H1 (cell line): ENCODE measurements around the gene DPY19L2.
"Not testable (repeated sequence)": the region's sequence is repeated elsewhere in the genome, so short reads cannot be mapped to it uniquely, and the experiment has no call there.

Source experiments
- ATF3 ChIP-seq: IDR thresholded peaks from 2 replicates; pipeline ENCODE4 v1.6.1; 2011; ENCODE audit warnings: low read depth, mild to moderate bottlenecking, low read length; ENCODE audit not compliant: insufficient read depth
- EZH2 ChIP-seq: fragments of 200-600 bp; sonication (generic); IDR thresholded peaks from 2 replicates; pipeline ENCODE4 v1.7.1; 2012; ENCODE audit warnings: low read depth, mild to moderate bottlenecking, moderate library complexity, low read length, inconsistent platforms; ENCODE audit not compliant: severe bottlenecking
- HDAC6 ChIP-seq: IDR thresholded peaks from one replicate; pipeline ENCODE4 v1.7.1; 2012; ENCODE audit warnings: low read depth, mild to moderate bottlenecking, inconsistent platforms, low read length, moderate library complexity
- POLR2A ChIP-seq, 2 experiments: IDR thresholded peaks; 1 replicate in 1 of 2; 2 replicates in 1 of 2; pipeline ENCODE4 v1.6.1; 2011; ENCODE audit warnings: low read depth in 2 of 2, low read length in 2 of 2, mild to moderate bottlenecking in 2 of 2; ENCODE audit errors: control extremely low read depth in 1 of 2
- POLR2AphosphoS5 ChIP-seq: IDR thresholded peaks from 2 replicates; pipeline ENCODE4 v1.6.1; 2011; ENCODE audit warnings: low read depth, low read length
- SIN3A ChIP-seq, 2 experiments: IDR thresholded peaks in 1 of 2; conservative IDR thresholded peaks in 1 of 2; 2 replicates each; pipeline ENCODE4 v1.6.1; 2011 to 2012; ENCODE audit warnings: low read length in 2 of 2, improper control_type of control experiment in 1 of 2, low read depth in 1 of 2, mild to moderate bottlenecking in 1 of 2
- YY1 ChIP-seq: IDR thresholded peaks from 2 replicates; pipeline ENCODE4 v1.6.1; 2011; ENCODE audit warnings: low read depth, mild to moderate bottlenecking, low read length
- TF ChIP-seq, protein P1 (sequence below), 3 experiments: IDR thresholded peaks; 1 replicate in 2 of 3; 2 replicates in 1 of 3; pipeline versions ENCODE4 v1.5.1 to v1.6.1; 2011; ENCODE audit warnings: low read length in 3 of 3, mild to moderate bottlenecking in 3 of 3, inconsistent platforms in 2 of 3, low read depth in 1 of 3, moderate library complexity in 1 of 3; ENCODE audit not compliant: insufficient read depth in 1 of 3; ENCODE audit errors: control extremely low read depth in 1 of 3

GRCh38 chr12:63551397-63551796 is 116.9 kb downstream of the DPY19L2 start:
- not testable (repeated sequence) for TF ChIP-seq SIN3A (conservative IDR thresholded peaks at IDR 0.05 in 1 of 2, IDR thresholded peaks at IDR 0.05 in 1 of 2; ENCODE audit: low read depth in 1 of 2, low read length in 2 of 2); HDAC6; YY1; POLR2A (IDR thresholded peaks at IDR 0.05; ENCODE audit: control extremely low read depth in 1 of 2, low read depth in 2 of 2, low read length in 2 of 2); EZH2; ATF3; POLR2AphosphoS5
- TF ChIP-seq, protein P1, sequence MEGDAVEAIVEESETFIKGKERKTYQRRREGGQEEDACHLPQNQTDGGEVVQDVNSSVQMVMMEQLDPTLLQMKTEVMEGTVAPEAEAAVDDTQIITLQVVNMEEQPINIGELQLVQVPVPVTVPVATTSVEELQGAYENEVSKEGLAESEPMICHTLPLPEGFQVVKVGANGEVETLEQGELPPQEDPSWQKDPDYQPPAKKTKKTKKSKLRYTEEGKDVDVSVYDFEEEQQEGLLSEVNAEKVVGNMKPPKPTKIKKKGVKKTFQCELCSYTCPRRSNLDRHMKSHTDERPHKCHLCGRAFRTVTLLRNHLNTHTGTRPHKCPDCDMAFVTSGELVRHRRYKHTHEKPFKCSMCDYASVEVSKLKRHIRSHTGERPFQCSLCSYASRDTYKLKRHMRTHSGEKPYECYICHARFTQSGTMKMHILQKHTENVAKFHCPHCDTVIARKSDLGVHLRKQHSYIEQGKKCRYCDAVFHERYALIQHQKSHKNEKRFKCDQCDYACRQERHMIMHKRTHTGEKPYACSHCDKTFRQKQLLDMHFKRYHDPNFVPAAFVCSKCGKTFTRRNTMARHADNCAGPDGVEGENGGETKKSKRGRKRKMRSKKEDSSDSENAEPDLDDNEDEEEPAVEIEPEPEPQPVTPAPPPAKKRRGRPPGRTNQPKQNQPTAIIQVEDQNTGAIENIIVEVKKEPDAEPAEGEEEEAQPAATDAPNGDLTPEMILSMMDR (IDR thresholded peaks at IDR 0.05; ENCODE audit: control extremely low read depth in 1 of 3, insufficient read depth in 1 of 3, low read depth in 1 of 3, low read length in 3 of 3) = not testable (repeated sequence)
